Gastrocnemius medialis (tissue), 4 donors: ENCODE results near the gene CNPY3. TPM values are rescaled to one million over a fixed set of nuclear protein-coding genes. Genes with fewer than 3 reads are reported as not detected.
A peak's percentile ranks its signal among the peaks of the same experiment; 100 is the strongest.

Experiments
- ATAC-seq, 2 donors: fragments of 150-250 bp; one replicate each; pipeline ENCODE4 v1.9.1; 2016
- DNase-seq, 2 donors: peaks; one replicate each; pipeline ENCODE4 v3.0.0-alpha.2; 2019
- H3K27ac ChIP-seq, 4 donors: fragments of 200-600 bp; sonication (generic); 1 replicate in 1 of 4; 2 replicates in 3 of 4; pipeline ENCODE4 v1.5.1; 2016 to 2018; ENCODE audit warnings: mild to moderate bottlenecking in 2 of 4, moderate library complexity in 1 of 4
- H3K27me3 ChIP-seq, 3 donors: fragments of 200-600 bp; sonication (generic) in 2 of 3; 1 replicate in 1 of 3; 2 replicates in 2 of 3; pipeline versions ENCODE4 v1.5.1 to v1.6.0; 2016 to 2019; ENCODE audit warnings: mild to moderate bottlenecking in 1 of 3, moderate library complexity in 1 of 3
- H3K36me3 ChIP-seq, 2 donors: fragments of 200-600 bp; sonication (generic) in 1 of 2; one replicate each; pipeline ENCODE4 v1.5.1; 2017 to 2018
- H3K4me1 ChIP-seq, 2 donors: fragments of 200-600 bp; sonication (generic) in 1 of 2; one replicate each; pipeline ENCODE4 v1.5.1; 2016 to 2017; ENCODE audit warnings: mild to moderate bottlenecking in 2 of 2
- H3K4me3 ChIP-seq, 4 donors: fragments of 200-600 bp; sonication (generic) in 3 of 4; 1 replicate in 1 of 4; 2 replicates in 3 of 4; pipeline ENCODE4 v1.5.1; 2016 to 2019; ENCODE audit warnings: mild to moderate bottlenecking in 2 of 4
- H3K9me3 ChIP-seq, 3 donors: fragments of 200-600 bp; sonication (generic) in 2 of 3; 1 replicate in 1 of 3; 2 replicates in 2 of 3; pipeline ENCODE4 v1.5.1; 2016 to 2019
- CTCF ChIP-seq, 5 experiments: fragments of 450-650 bp in 3 of 5; fragments of 200-600 bp in 2 of 5; sonication (generic) in 2 of 5; IDR thresholded peaks in 4 of 5; conservative IDR thresholded peaks in 1 of 5; 1 replicate in 4 of 5; 2 replicates in 1 of 5; pipeline ENCODE4 v1.5.1; 2016 to 2019; ENCODE audit warnings: antibody characterized with exemption in 5 of 5, mild to moderate bottlenecking in 3 of 5, moderate library complexity in 3 of 5
- POLR2A ChIP-seq, 2 donors: fragments of 450-650 bp; IDR thresholded peaks; one replicate each; pipeline ENCODE4 v1.6.1; 2017; ENCODE audit warnings: antibody characterized with exemption in 2 of 2, mild to moderate bottlenecking in 2 of 2, moderate library complexity in 2 of 2
- in situ Hi-C, 4 donors: fragments of 200-750 bp; cut with MboI; loops; one replicate each; pipeline versions ENCODE4 v1.15.0 to v1.8.0; 2017; ENCODE audit warnings: low sequenced_read_pairs in 4 of 4
- intact Hi-C: fragments of 100-400 bp; cut with DNase I; formaldehyde crosslinking; loops from one replicate; pipeline ENCODE4 v1.15.1; 2023; ENCODE audit warnings: low total_unique reads
- total RNA-seq, 4 donors: library from RNA; depleted of rRNA; stranded (reverse); fragments of >200 nt; gene quantifications; one replicate each; pipeline versions ENCODE4 v1.1.0 to v1.2.3, GENCODE V29; 2016

CNPY3 gene
- total RNA-seq, 4 donors from 2014 or later, result 7.1 to 13.5 (median 9.3) TPM

GRCh38 chr6:42969934-42970333, 40.7 kb downstream of the CNPY3 start:
- in situ Hi-C loops, result no loop called here
- Histone ChIP-seq H3K4me3 (no peak overlapping the region), H3K27ac (no peak overlapping the region), H3K27me3 (no peaks in the 10 kb centered on the region), H3K36me3 (peaks cover 0 to 18% of the 10 kb centered on the region in 2 donors), H3K9me3 (no peaks in the 10 kb centered on the region), H3K4me1 (no peaks in the 10 kb centered on the region)
- intact Hi-C loops, result no loop called here
- no peak for ATAC-seq
- TF ChIP-seq CTCF (IDR thresholded peaks at IDR 0.05 in 4 of 5, conservative IDR thresholded peaks at IDR 0.05 in 1 of 5) (no peak), POLR2A (IDR thresholded peaks at IDR 0.05) (no peak)
- DNase-seq, result no peak

GRCh38 chr6:42970871-42971612, 41.8 kb downstream of the CNPY3 start:
- H3K4me3 ChIP-seq, result no peak overlapping the region
- ATAC-seq (peak in 1 of 2 donors; percentile 54), DNase-seq (no peak)
- H3K27ac ChIP-seq, result no peak overlapping the region
- no peaks in the 10 kb centered on the region for H3K27me3 ChIP-seq
- H3K4me1 ChIP-seq, result no peaks in the 10 kb centered on the region
- H3K36me3 ChIP-seq, result peaks cover 0 to 7% of the 10 kb centered on the region in 2 donors
- TF ChIP-seq POLR2A (IDR thresholded peaks at IDR 0.05) (no peak), CTCF (IDR thresholded peaks at IDR 0.05 in 4 of 5, conservative IDR thresholded peaks at IDR 0.05 in 1 of 5) (no peak)
- no peaks in the 10 kb centered on the region for H3K9me3 ChIP-seq
- in situ Hi-C loops (no loop called here), intact Hi-C loops (no loop called here)

GRCh38 chr6:42971746-42972327, 42.6 kb downstream of the CNPY3 start:
- Histone ChIP-seq H3K4me3 (no peak overlapping the region), H3K9me3 (no peaks in the 10 kb centered on the region), H3K4me1 (peaks cover 2 to 3% of the 10 kb centered on the region in 2 donors), H3K36me3 (no peaks in the 10 kb centered on the region), H3K27me3 (no peaks in the 10 kb centered on the region), H3K27ac (no peak overlapping the region)
- ATAC-seq (no peak), DNase-seq (no peak)
- no peak for TF ChIP-seq CTCF (IDR thresholded peaks at IDR 0.05 in 4 of 5, conservative IDR thresholded peaks at IDR 0.05 in 1 of 5)
- intact Hi-C loops, result no loop called here
- in situ Hi-C loops, result no loop called here

GRCh38 chr6:42973926-42974325, 44.6 kb downstream of the CNPY3 start:
- TF ChIP-seq CTCF (IDR thresholded peaks at IDR 0.05 in 4 of 5, conservative IDR thresholded peaks at IDR 0.05 in 1 of 5) (no peak), POLR2A (IDR thresholded peaks at IDR 0.05) (no peak)
- intact Hi-C loops, result no loop called here

More at GRCh38 chr6:42973926-42974325, 44.6 kb downstream of the CNPY3 start:
- H3K4me3 ChIP-seq, result no peak overlapping the region
- H3K4me1 ChIP-seq, result peaks cover 15 to 16% of the 10 kb centered on the region in 2 donors
- H3K27me3 ChIP-seq, result no peaks in the 10 kb centered on the region
- no peaks in the 10 kb centered on the region for H3K9me3 ChIP-seq
- in situ Hi-C loops, result no loop called here
- DNase-seq (no peak), ATAC-seq (no peak)
- no peak overlapping the region for H3K27ac ChIP-seq
- H3K36me3 ChIP-seq, result no peaks in the 10 kb centered on the region
